ENCODE results near the gene CLIP2.

CLIP2 gene

GRCh38 chr7:74289018-74289658 is at the start of gene CLIP2:
TSS of gene CLIP2 (plus strand) at chr7:74289407. CDS start at chr7:74317547, 28,140 bp downstream.
- no peak for TF ChIP-seq CTCF (IDR thresholded peaks at IDR 0.05)

GRCh38 chr7:74240482-74240881 is 48.7 kb upstream of the CLIP2 start:
- TF ChIP-seq CTCF (IDR thresholded peaks at IDR 0.05): no peak

- no peak for TF ChIP-seq CTCF (IDR thresholded peaks at IDR 0.05)
These were observed 47.1 kb upstream of the CLIP2 start for GRCh38 chr7:74242122-74242443.

GRCh38 chr7:74246497-74246896 is 42.7 kb upstream of the CLIP2 start:
- TF ChIP-seq CTCF (IDR thresholded peaks at IDR 0.05): no peak

GRCh38 chr7:74248156-74248555 is 41.1 kb upstream of the CLIP2 start:
- TF ChIP-seq CTCF (IDR thresholded peaks at IDR 0.05): no peak

GRCh38 chr7:74252893-74253292 is 36.3 kb upstream of the CLIP2 start:
- no peak for TF ChIP-seq CTCF (IDR thresholded peaks at IDR 0.05)

GRCh38 chr7:74253331-74253730 is 35.9 kb upstream of the CLIP2 start:
- no peak for TF ChIP-seq CTCF (IDR thresholded peaks at IDR 0.05)

- no peak for TF ChIP-seq CTCF (IDR thresholded peaks at IDR 0.05)
These were observed 35.4 kb upstream of the CLIP2 start for GRCh38 chr7:74253835-74254128.

All from LNCAP (cell line).